Transverse colon (tissue), 4 donors: Measurements from ENCODE around the gene SLC12A7.

Experiments used
- CTCF ChIP-seq, 5 experiments: fragments of 200-600 bp in 3 of 5; fragments of 450-650 bp in 2 of 5; sonication (generic) in 3 of 5; IDR thresholded peaks; 1 replicate in 2 of 5; 2 replicates in 3 of 5; pipeline ENCODE4 v1.5.1; 2016 to 2017; ENCODE audit warnings: antibody characterized with exemption in 5 of 5, inconsistent platforms in 3 of 5, mild to moderate bottlenecking in 2 of 5, moderate library complexity in 1 of 5
- POLR2AphosphoS5 ChIP-seq, 3 donors: sonication (generic); formaldehyde crosslinking; IDR thresholded peaks; one replicate each; pipeline ENCODE4 v1.6.1; 2016; ENCODE audit warnings: antibody characterized with exemption in 3 of 3

- TF ChIP-seq CTCF (IDR thresholded peaks at IDR 0.05) (no peak), POLR2AphosphoS5 (IDR thresholded peaks at IDR 0.05) (no peak)
Observed at GRCh38 chr5:1109542-1110306, 2.1 kb downstream of the SLC12A7 start.
